ENCODE measurements around the gene LRPPRC. TPM values are rescaled to one million over a fixed set of nuclear protein-coding genes. Genes with fewer than 3 reads are reported as not detected.

LRPPRC gene
- total RNA-seq, 1 donor from 2014 or later: 70.8 TPM

Other genes starting within 250 kb of the LRPPRC start
- gene DYNC2LI1, start 221.9 kb downstream of the LRPPRC start, total RNA-seq: 7.4 TPM
- gene ABCG5, start 157.2 kb downstream of the LRPPRC start, total RNA-seq: not detected
- not detected for gene ABCG8, start 157.0 kb downstream of the LRPPRC start, total RNA-seq
- 66.8 TPM for gene PPM1B, start 172.9 kb upstream of the LRPPRC start, total RNA-seq